DOHH2 (cell line): ENCODE results near the gene CAPZB.

Experiments used
- EZH2phosphoT487 ChIP-seq: fragments of 200-600 bp; sonication (generic); IDR thresholded peaks from 2 replicates; pipeline ENCODE4 v1.6.1; 2017; ENCODE audit warnings: borderline replicate concordance, mild to moderate bottlenecking, antibody characterized with exemption, low read length, moderate library complexity, mixed read lengths
- TF ChIP-seq, protein P1 (sequence below): fragments of 200-600 bp; sonication (generic); IDR thresholded peaks from one replicate; pipeline ENCODE4 v1.5.1; 2014; ENCODE audit warnings: antibody characterized with exemption, mild to moderate bottlenecking, low read depth, low read length; ENCODE audit not compliant: poor library complexity, severe bottlenecking

DNA sequence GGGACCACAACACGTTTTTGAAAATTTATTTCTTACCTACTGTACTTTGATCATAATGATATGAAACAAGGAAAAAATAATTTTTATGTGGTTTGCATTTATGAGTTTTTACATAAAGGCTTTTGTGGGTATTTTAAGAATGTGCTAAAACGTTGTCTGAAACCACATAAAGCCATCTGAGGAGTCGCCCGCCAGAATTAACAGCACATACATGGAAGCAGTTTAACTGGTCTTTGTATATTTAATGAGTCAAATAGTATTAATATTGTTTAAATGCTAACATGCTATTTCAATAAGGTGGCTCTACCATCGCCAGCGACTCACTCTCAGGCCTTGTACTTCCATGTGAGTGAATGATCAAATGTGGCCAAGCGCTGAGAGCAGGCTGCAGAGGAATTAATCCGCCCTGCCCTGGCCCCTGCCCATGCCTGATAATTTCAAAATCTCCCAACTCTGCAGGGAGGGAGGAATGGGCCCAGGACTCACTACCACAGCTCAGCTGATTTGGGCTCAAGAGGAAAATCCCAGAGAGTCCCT, 123.7 kb downstream of the CAPZB start:
- TF ChIP-seq, protein P1, sequence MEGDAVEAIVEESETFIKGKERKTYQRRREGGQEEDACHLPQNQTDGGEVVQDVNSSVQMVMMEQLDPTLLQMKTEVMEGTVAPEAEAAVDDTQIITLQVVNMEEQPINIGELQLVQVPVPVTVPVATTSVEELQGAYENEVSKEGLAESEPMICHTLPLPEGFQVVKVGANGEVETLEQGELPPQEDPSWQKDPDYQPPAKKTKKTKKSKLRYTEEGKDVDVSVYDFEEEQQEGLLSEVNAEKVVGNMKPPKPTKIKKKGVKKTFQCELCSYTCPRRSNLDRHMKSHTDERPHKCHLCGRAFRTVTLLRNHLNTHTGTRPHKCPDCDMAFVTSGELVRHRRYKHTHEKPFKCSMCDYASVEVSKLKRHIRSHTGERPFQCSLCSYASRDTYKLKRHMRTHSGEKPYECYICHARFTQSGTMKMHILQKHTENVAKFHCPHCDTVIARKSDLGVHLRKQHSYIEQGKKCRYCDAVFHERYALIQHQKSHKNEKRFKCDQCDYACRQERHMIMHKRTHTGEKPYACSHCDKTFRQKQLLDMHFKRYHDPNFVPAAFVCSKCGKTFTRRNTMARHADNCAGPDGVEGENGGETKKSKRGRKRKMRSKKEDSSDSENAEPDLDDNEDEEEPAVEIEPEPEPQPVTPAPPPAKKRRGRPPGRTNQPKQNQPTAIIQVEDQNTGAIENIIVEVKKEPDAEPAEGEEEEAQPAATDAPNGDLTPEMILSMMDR = no peak
- no peak for TF ChIP-seq EZH2phosphoT487
